ENCODE measurements around the gene NKX6-2.
"Not testable (repeated sequence)": the region's sequence is repeated elsewhere in the genome, so short reads cannot be mapped to it uniquely, and the experiment has no call there.

Gene NKX6-2

DNA sequence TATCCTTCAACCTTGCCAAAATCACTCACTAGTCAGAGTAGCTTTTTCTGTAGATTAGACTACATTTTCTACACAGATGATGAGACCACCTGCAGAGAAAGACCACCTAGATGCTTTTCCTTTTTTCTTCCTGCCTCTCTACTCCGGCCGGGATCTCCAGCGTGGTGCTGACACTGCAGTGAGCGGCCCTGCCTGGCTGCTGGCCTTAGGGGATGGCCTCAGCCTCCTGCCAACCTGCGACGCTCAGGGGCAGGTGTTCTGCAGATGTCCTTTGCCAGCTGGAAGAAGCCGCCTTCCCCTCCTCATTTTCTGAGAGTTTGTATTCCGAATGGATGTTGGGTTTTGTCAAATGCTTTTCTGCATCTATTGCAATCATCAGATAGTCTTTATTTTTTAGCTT is 43.5 kb upstream of the NKX6-2 start:
- TF ChIP-seq, protein P1, sequence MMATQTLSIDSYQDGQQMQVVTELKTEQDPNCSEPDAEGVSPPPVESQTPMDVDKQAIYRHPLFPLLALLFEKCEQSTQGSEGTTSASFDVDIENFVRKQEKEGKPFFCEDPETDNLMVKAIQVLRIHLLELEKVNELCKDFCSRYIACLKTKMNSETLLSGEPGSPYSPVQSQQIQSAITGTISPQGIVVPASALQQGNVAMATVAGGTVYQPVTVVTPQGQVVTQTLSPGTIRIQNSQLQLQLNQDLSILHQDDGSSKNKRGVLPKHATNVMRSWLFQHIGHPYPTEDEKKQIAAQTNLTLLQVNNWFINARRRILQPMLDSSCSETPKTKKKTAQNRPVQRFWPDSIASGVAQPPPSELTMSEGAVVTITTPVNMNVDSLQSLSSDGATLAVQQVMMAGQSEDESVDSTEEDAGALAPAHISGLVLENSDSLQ (IDR thresholded peaks at IDR 0.05) = no peak
- TF ChIP-seq LEF1 (IDR thresholded peaks at IDR 0.05; ENCODE audit: borderline replicate concordance) = no peak
- no peak for TF ChIP-seq ARNT (IDR thresholded peaks at IDR 0.05)
- TF ChIP-seq CTBP1 (IDR thresholded peaks at IDR 0.05; ENCODE audit: borderline replicate concordance) = no peak
- TF ChIP-seq ZNF384 (IDR thresholded peaks at IDR 0.05) = no peak
- TF ChIP-seq FOXK2 (IDR thresholded peaks at IDR 0.05) = no peak
- no peak for TF ChIP-seq BHLHE40 (IDR thresholded peaks at IDR 0.05; ENCODE audit: borderline replicate concordance)
- TF ChIP-seq TARDBP (IDR thresholded peaks at IDR 0.05) = no peak
- TF ChIP-seq NFRKB (IDR thresholded peaks at IDR 0.05) = no peak
- TF ChIP-seq HDGF (IDR thresholded peaks at IDR 0.05; ENCODE audit: borderline replicate concordance) = no peak
- no peak for TF ChIP-seq FOXM1 (IDR thresholded peaks at IDR 0.05; ENCODE audit: borderline replicate concordance)
- TF ChIP-seq SUZ12 (IDR thresholded peaks at IDR 0.05) = no peak
- no peak for TF ChIP-seq SP1 (IDR thresholded peaks at IDR 0.05)
- TF ChIP-seq FOXA1 (IDR thresholded peaks at IDR 0.05) = no peak
- no peak for TF ChIP-seq L3MBTL2 (conservative IDR thresholded peaks at IDR 0.05)
- TF ChIP-seq ELF4 (IDR thresholded peaks at IDR 0.05) = no peak
- POLR2A ChIA-PET = no interaction called here
- no peak for DNase-seq (ENCODE audit: extremely low spot score)
- CTCF ChIA-PET = no interaction called here

DNA sequence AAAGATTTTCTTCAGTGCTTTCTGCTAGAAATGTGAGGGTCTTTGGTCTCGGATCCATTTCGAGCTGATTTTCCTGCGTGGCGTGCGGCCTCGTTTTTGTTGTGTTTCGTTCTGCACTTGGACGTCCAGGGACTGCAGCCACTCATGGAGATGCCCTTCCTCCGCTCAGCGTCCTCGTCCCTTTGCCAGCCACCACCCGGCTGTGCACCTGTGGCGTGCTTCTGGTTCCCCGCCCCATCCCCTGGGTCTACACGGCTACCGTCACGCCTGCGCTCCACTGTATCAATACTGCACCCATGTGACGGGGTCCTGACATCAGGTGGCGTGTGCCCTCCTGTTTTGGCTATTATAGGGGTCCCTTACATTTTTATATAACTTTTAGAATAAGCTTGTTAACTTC is 42.7 kb upstream of the NKX6-2 start:
- POLR2A ChIA-PET = no interaction called here
- no peak for TF ChIP-seq FOXA1 (IDR thresholded peaks at IDR 0.05)
- TF ChIP-seq FOXM1 (IDR thresholded peaks at IDR 0.05; ENCODE audit: borderline replicate concordance) = no peak
- no peak for TF ChIP-seq SP1 (IDR thresholded peaks at IDR 0.05)
- no peak for TF ChIP-seq ZNF384 (IDR thresholded peaks at IDR 0.05)
- TF ChIP-seq, protein P1 (IDR thresholded peaks at IDR 0.05) = no peak
- no peak for TF ChIP-seq ELF4 (IDR thresholded peaks at IDR 0.05)
- no peak for TF ChIP-seq ARNT (IDR thresholded peaks at IDR 0.05)
- no peak for TF ChIP-seq TARDBP (IDR thresholded peaks at IDR 0.05)
- TF ChIP-seq HDGF (IDR thresholded peaks at IDR 0.05; ENCODE audit: borderline replicate concordance) = no peak
- CTCF ChIA-PET = no interaction called here
- DNase-seq (ENCODE audit: extremely low spot score) = no peak

DNA sequence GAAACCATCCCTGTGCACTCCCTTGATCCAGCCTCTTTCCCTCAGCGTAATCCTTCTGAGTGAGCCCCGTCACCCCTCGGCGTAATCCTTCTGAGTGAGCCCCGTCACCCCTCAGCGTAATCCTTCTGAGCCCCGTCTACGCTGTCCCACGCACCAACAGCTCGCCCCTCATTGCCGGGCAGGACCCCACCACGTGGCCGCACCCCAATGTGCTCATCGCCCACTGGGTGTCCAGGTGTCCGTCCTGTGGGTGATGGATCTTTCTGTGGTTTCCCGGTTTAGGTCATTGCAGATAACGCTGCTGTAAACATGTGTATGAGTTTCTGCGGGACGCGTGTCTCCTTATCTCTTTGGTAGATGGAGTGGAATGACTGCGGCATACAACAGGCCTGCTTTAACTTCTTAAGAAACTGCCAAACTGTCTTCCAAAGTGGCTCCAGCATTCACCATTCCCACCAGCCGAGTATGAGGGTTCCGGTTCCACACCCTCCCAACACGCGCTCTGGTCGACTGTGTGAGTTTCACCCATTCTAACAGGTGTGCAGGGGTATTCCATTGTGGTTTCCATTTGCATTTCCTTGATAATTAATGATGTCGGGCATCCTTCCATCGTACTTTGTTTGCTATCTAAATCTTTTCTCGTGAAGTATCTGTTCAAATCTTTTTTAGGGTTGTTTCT is 42.1 kb upstream of the NKX6-2 start:
- no peak for TF ChIP-seq NFRKB (IDR thresholded peaks at IDR 0.05)
- TF ChIP-seq, protein P1 (IDR thresholded peaks at IDR 0.05) = no peak
- no peak for TF ChIP-seq L3MBTL2 (conservative IDR thresholded peaks at IDR 0.05)
- TF ChIP-seq SP1 (IDR thresholded peaks at IDR 0.05) = no peak
- no peak for TF ChIP-seq ARNT (IDR thresholded peaks at IDR 0.05)
- no peak for TF ChIP-seq CTBP1 (IDR thresholded peaks at IDR 0.05; ENCODE audit: borderline replicate concordance)
- no peak for DNase-seq (ENCODE audit: extremely low spot score)

DNA sequence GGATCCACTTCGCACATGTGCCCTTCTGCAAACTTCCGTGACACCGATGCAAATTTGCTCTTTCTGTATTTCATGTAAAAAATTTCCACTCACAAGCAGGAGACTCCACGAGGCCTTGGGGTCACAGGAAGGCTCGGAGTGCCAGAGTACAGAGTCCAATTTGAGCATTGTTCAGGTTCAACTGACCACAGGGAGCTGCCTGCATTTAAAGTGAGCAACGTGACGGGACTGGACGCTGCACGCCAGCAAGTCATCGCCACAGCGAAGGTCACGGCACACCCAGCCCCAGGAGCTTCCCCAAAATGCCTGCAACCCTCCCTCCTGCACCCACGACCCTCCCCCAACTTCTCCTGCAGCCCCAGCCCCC is 41.5 kb upstream of the NKX6-2 start:
- ChIA-PET CTCF (interaction anchor here (0.6 kb wide), 1 partner anchor 7 kb away, joined by 4 read pairs; no protein-coding TSS in a partner anchor), POLR2A (no interaction called here)
- DNase-seq (ENCODE audit: extremely low spot score) = no peak

More for the DNA sequence above, 42.1 kb upstream of the NKX6-2 start:
- CTCF ChIA-PET = no interaction called here
- POLR2A ChIA-PET = no interaction called here

DNA sequence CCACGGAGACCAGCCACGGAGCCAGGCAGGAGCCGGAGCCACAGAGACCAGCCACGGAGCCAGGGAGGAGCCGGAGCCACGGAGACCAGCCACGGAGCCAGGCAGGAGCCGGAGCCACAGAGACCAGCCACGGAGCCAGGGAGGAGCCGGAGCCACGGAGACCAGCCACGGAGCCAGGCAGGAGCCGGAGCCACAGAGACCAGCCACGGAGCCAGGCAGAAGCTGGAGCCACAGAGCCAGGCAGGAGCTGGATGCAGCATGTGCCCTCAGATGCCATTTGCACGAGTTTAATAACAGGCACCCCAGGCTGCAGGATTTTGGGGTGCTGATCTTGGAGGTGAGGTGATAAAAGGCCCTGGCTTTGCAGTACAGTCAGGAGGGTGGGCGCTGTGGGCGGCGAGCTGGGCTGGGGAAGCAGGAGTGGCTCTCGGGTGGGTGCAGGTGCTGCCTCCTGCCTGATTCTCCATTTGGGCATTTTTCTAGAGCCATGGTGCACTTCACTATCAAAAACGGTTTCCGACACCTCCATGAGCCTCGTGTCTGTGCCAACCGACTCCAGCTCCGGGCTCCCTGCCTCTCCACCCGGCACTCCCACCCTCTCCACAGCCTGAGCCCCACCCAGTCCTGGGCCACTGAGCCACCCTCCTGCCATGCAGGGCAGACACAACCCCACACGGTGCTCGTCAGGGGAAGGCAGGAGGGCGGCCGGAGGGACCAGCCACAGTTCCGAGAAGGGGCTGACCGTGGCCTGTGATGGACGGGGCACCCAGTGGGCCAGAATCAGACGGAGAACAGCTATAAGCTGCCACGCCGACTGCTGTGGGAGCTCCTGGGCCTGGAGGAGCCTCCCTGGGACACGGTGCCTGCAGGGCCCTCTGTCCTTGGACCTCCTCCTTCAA is 40.8 kb upstream of the NKX6-2 start:
- no peak for DNase-seq (ENCODE audit: extremely low spot score)
- ChIA-PET CTCF (interaction anchor here (0.6 kb wide), 1 partner anchor 8 kb away, joined by 4 read pairs; no protein-coding TSS in a partner anchor), POLR2A (no interaction called here)
- TF ChIP-seq SUZ12 (IDR thresholded peaks at IDR 0.05) (no peak), ELF4 (IDR thresholded peaks at IDR 0.05) (no peak), L3MBTL2 (conservative IDR thresholded peaks at IDR 0.05) (no peak), ZNF384 (IDR thresholded peaks at IDR 0.05) (no peak), LEF1 (IDR thresholded peaks at IDR 0.05; ENCODE audit: borderline replicate concordance) (no peak), SP1 (IDR thresholded peaks at IDR 0.05) (no peak), HDGF (IDR thresholded peaks at IDR 0.05; ENCODE audit: borderline replicate concordance) (no peak), NFRKB (IDR thresholded peaks at IDR 0.05) (no peak), CTBP1 (IDR thresholded peaks at IDR 0.05; ENCODE audit: borderline replicate concordance) (no peak), FOXM1 (IDR thresholded peaks at IDR 0.05; ENCODE audit: borderline replicate concordance) (no peak)

More for the DNA sequence above, 41.5 kb upstream of the NKX6-2 start:
- TF ChIP-seq NFRKB (IDR thresholded peaks at IDR 0.05) = no peak
- TF ChIP-seq FOXA1 (IDR thresholded peaks at IDR 0.05) = no peak
- TF ChIP-seq SUZ12 (IDR thresholded peaks at IDR 0.05) = no peak
- TF ChIP-seq SP1 (IDR thresholded peaks at IDR 0.05) = no peak
- no peak for TF ChIP-seq ELF4 (IDR thresholded peaks at IDR 0.05)
- no peak for TF ChIP-seq ARNT (IDR thresholded peaks at IDR 0.05)
- TF ChIP-seq LEF1 (IDR thresholded peaks at IDR 0.05; ENCODE audit: borderline replicate concordance) = no peak

DNA sequence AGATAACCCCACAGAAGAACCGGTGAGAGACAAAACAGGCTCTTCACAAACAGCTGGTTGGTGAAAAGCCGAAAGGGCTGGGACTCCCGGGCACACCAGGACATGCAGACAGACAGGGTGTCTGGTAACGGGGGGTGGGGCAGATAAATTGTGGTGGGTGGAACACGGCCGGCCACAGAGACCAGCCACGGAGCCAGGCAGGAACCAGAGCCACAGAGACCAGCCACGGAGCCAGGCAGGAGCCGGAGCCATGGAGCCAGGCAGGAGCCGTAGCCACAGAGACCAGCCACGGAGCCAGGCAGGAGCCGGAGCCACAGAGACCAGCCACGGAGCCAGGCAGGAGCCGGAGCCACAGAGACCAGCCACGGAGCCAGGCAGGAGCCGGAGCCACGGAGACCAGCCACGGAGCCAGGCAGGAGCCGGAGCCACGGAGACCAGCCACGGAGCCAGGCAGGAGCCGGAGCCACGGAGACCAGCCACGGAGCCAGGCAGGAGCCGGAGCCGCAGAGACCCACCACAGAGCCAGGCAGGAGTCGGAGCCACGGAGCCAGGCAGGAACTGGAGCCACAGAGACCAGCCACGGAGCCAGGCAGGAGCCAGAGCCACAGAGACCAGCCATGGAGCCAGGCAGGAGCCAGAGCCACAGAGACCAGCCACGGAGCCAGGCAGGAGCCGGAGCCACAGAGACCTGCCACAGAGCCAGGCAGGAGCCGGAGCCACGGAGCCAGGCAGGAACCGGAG is 40.0 kb upstream of the NKX6-2 start:
- POLR2A ChIA-PET, CTCF ChIA-PET: not testable (repeated sequence)

More for the DNA sequence above, 40.0 kb upstream of the NKX6-2 start:
- not testable (repeated sequence) for DNase-seq (ENCODE audit: extremely low spot score)

Data from HEK293T (cell line).